CD1c-positive myeloid dendritic cell (primary cell): Measurements from ENCODE around the gene NCEH1.
A peak's percentile ranks its signal among the peaks of the same experiment; 100 is the strongest.
"Not testable (repeated sequence)": the region's sequence is repeated elsewhere in the genome, so short reads cannot be mapped to it uniquely, and the experiment has no call there.

Experiments
- DNase-seq: peaks from one replicate; pipeline ENCODE4 v3.0.0-alpha.2; 2016; ENCODE audit errors: extremely low spot score

NCEH1 gene

GRCh38 chr3:172676196-172676922 is 34.5 kb downstream of the NCEH1 start:
- DNase-seq, result no peak

GRCh38 chr3:172675441-172676193 is 35.2 kb downstream of the NCEH1 start:
- peak; percentile 73 for DNase-seq

- DNase-seq, result peak; percentile 65
Measured at GRCh38 chr3:172673210-172673679, 37.6 kb downstream of the NCEH1 start.

- DNase-seq, result peak; percentile 63
Measured at GRCh38 chr3:172669021-172669420, 41.8 kb downstream of the NCEH1 start.

- peak; percentile 87 for DNase-seq
Measured at GRCh38 chr3:172666873-172667694, 43.8 kb downstream of the NCEH1 start.

GRCh38 chr3:172666181-172666872 is 44.5 kb downstream of the NCEH1 start:
- no peak for DNase-seq

GRCh38 chr3:172665510-172665909 is 45.4 kb downstream of the NCEH1 start:
- DNase-seq, result not testable (repeated sequence)

- not testable (repeated sequence) for DNase-seq
Measured at GRCh38 chr3:172660421-172660820, 50.4 kb downstream of the NCEH1 start.

GRCh38 chr3:172659246-172660002 is 51.4 kb downstream of the NCEH1 start:
- no peak for DNase-seq

GRCh38 chr3:172658344-172659245 is 52.3 kb downstream of the NCEH1 start:
- no peak for DNase-seq

- no peak for DNase-seq
Measured at GRCh38 chr3:172656602-172657001, 54.3 kb downstream of the NCEH1 start.

GRCh38 chr3:172655388-172655787 is 55.5 kb downstream of the NCEH1 start:
- DNase-seq, result no peak

- DNase-seq, result no peak
Measured at GRCh38 chr3:172654470-172654869, 56.4 kb downstream of the NCEH1 start.

GRCh38 chr3:172653004-172653572 is 57.8 kb downstream of the NCEH1 start:
- no peak for DNase-seq

- no peak for DNase-seq
Measured at GRCh38 chr3:172651936-172652625, 58.8 kb downstream of the NCEH1 start.

GRCh38 chr3:172649987-172650386 is 60.9 kb downstream of the NCEH1 start:
- no peak for DNase-seq

GRCh38 chr3:172648747-172649146 is 62.1 kb downstream of the NCEH1 start:
- peak; percentile 55 for DNase-seq

- no peak for DNase-seq
Measured at GRCh38 chr3:172647823-172648222, 63.0 kb downstream of the NCEH1 start.

GRCh38 chr3:172647080-172647479 is 63.8 kb downstream of the NCEH1 start:
- no peak for DNase-seq
